GM23338 (cell line): ENCODE measurements around the gene CNTNAP5. TPM values are rescaled to one million over a fixed set of nuclear protein-coding genes. Genes with fewer than 3 reads are reported as not detected.

Source experiments
- ATAC-seq: fragments of 200-7000 bp; cut with Tn5 transposase; 3 replicates; pipeline ENCODE4 v1.9.1; 2020
- DNase-seq: peaks from one replicate; pipeline ENCODE4 v3.0.0-alpha.2; 2015; ENCODE audit warnings: low spot score
- H2AFZ ChIP-seq: fragments of 200-600 bp; sonication (generic); 2 replicates; pipeline ENCODE4 v1.8.0; 2016; ENCODE audit warnings: antibody characterized with exemption, mild to moderate bottlenecking, moderate library complexity
- H3F3A ChIP-seq: fragments of 200-600 bp; sonication (generic); replicated peaks from 2 replicates; pipeline ENCODE4 v1.8.0; 2017; ENCODE audit warnings: antibody characterized with exemption, mixed run types, low read depth
- H3K27ac ChIP-seq: fragments of 200-600 bp; sonication (generic); 2 replicates; pipeline ENCODE4 v1.6.1; 2016; ENCODE audit warnings: low read depth
- H3K27me3 ChIP-seq: fragments of 200-600 bp; sonication (generic); 2 replicates; pipeline ENCODE4 v1.8.0; 2016; ENCODE audit warnings: mild to moderate bottlenecking, mixed run types, moderate library complexity; ENCODE audit not compliant: insufficient read depth
- H3K36me3 ChIP-seq: fragments of 200-600 bp; sonication (generic); 2 replicates; pipeline ENCODE4 v1.8.0; 2016; ENCODE audit warnings: mild to moderate bottlenecking; ENCODE audit not compliant: insufficient read depth
- H3K4me1 ChIP-seq: fragments of 200-600 bp; sonication (generic); 2 replicates; pipeline ENCODE4 v1.8.0; 2016; ENCODE audit warnings: mild to moderate bottlenecking, moderate library complexity; ENCODE audit not compliant: insufficient read depth
- H3K4me2 ChIP-seq: fragments of 200-600 bp; sonication (generic); 2 replicates; pipeline ENCODE4 v1.7.1; 2017; ENCODE audit warnings: mixed run types
- H3K4me3 ChIP-seq: fragments of 200-600 bp; sonication (generic); 2 replicates; pipeline ENCODE4 v1.6.1; 2016; ENCODE audit warnings: mixed run types
- H3K79me2 ChIP-seq: fragments of 200-600 bp; sonication (generic); replicated peaks from 2 replicates; pipeline ENCODE4 v1.8.0; 2017; ENCODE audit warnings: mild to moderate bottlenecking; ENCODE audit not compliant: insufficient read depth
- H3K9me2 ChIP-seq: fragments of 200-600 bp; sonication (generic); 2 replicates; pipeline ENCODE4 v1.8.0; 2017; ENCODE audit not compliant: insufficient read depth
- H4K20me1 ChIP-seq: fragments of 200-600 bp; sonication (generic); replicated peaks from 2 replicates; pipeline ENCODE4 v1.8.0; 2017; ENCODE audit warnings: mild to moderate bottlenecking; ENCODE audit not compliant: insufficient read depth
- H3K27ac Mint-ChIP-seq: 2 replicates; pipeline ENCODE4 v1.8.0; 2020; ENCODE audit warnings: inconsistent platforms, mild to moderate bottlenecking, moderate library complexity, mixed read lengths
- H3K27me3 Mint-ChIP-seq: 3 replicates; pipeline ENCODE4 v1.8.0; 2022; ENCODE audit warnings: low read depth, mild to moderate bottlenecking, moderate library complexity, mixed read lengths, inconsistent platforms; ENCODE audit not compliant: insufficient read depth, poor library complexity
- H3K36me3 Mint-ChIP-seq: 3 replicates; pipeline ENCODE4 v1.8.0; 2021; ENCODE audit warnings: low read depth, mild to moderate bottlenecking, inconsistent platforms, moderate library complexity, mixed read lengths
- H3K4me1 Mint-ChIP-seq: 3 replicates; pipeline ENCODE4 v1.8.0; 2020; ENCODE audit warnings: mild to moderate bottlenecking, inconsistent platforms, mixed read lengths
- H3K4me3 Mint-ChIP-seq: 3 replicates; pipeline ENCODE4 v1.8.0; 2021; ENCODE audit warnings: moderate library complexity, mild to moderate bottlenecking, inconsistent platforms, mixed read lengths
- H3K9me3 Mint-ChIP-seq: 3 replicates; pipeline ENCODE4 v1.8.0; 2020; ENCODE audit warnings: moderate library complexity, mild to moderate bottlenecking, inconsistent platforms, mixed read lengths
- CTCF ChIP-seq, 2 experiments: fragments of 200-600 bp in 1 of 2; sonication (generic) in 1 of 2; conservative IDR thresholded peaks; 2 replicates each; pipeline versions ENCODE4 v1.5.1 to v1.6.1; 2016 to 2017; ENCODE audit warnings: antibody characterized with exemption in 2 of 2, low read depth in 2 of 2, mild to moderate bottlenecking in 2 of 2, moderate library complexity in 1 of 2
- ETS1 ChIP-seq: IDR thresholded peaks from 2 replicates; pipeline ENCODE4 v1.6.1; 2016; ENCODE audit warnings: antibody characterized with exemption
- EZH2phosphoT487 ChIP-seq: fragments of 200-600 bp; sonication (generic); IDR thresholded peaks from one replicate; pipeline ENCODE4 v1.8.1; 2018; ENCODE audit warnings: antibody characterized with exemption; ENCODE audit not compliant: unreplicated experiment
- NANOG ChIP-seq: IDR thresholded peaks from 2 replicates; pipeline ENCODE4 v1.6.1; 2016; ENCODE audit warnings: antibody characterized with exemption, borderline replicate concordance
- POLR2AphosphoS5 ChIP-seq: IDR thresholded peaks from 2 replicates; pipeline ENCODE4 v1.6.1; 2016; ENCODE audit warnings: antibody characterized with exemption, low read depth
- STAT1 ChIP-seq: IDR thresholded peaks from one replicate; pipeline ENCODE4 v1.6.1; 2016; ENCODE audit warnings: antibody characterized with exemption; ENCODE audit not compliant: unreplicated experiment
- ZNF114 ChIP-seq: fragments of 250-450 bp; sonication (Bioruptor Pico); IDR thresholded peaks from 2 replicates; pipeline ENCODE4 v1.5.0; 2020; ENCODE audit warnings: mild to moderate bottlenecking, moderate library complexity
- ZNF331 ChIP-seq: fragments of 250-450 bp; sonication (Bioruptor Pico); IDR thresholded peaks from 2 replicates; pipeline ENCODE4 v1.5.0; 2020; ENCODE audit warnings: low read depth, mild to moderate bottlenecking, moderate library complexity
- ZNF462 ChIP-seq: fragments of 250-450 bp; sonication (Bioruptor Pico); IDR thresholded peaks from 2 replicates; pipeline ENCODE4 v1.5.0; 2020; ENCODE audit warnings: mild to moderate bottlenecking, moderate library complexity
- polyA plus RNA-seq: library from polyadenylated mRNA; unstranded; fragments of >200 nt; fragmentation: Nextera tagmentation; extraction: Ambion mirVana; gene quantifications from 2 replicates; pipeline ENCODE4 v1.2.1, GENCODE V29; 2016
- total RNA-seq: library from RNA; depleted of rRNA; stranded (reverse); fragments of >200 nt; shearing (Covaris generic); gene quantifications from 2 replicates; pipeline ENCODE4 v1.2.3, GENCODE V29; 2014

CNTNAP5 gene
- total and polyA plus RNA-seq, 2 experiments from 2014 or later: 0.49 to 0.50 TPM

- TF ChIP-seq ETS1 (no peak), ZNF331 (no peak), NANOG (no peak), ZNF114 (CRISPR knock-in tag) (no peak), EZH2phosphoT487 (no peak)
Observed at GRCh38 chr2:124323321-124323720, 298.2 kb downstream of the CNTNAP5 start (continued).

- Histone ChIP-seq H3K9me2 (peaks cover 11% of the 10 kb centered on the region), H3K36me3 (no peaks in the 10 kb centered on the region), H3K4me1 (peaks cover 25% of the 10 kb centered on the region), H3K4me3 (no peak overlapping the region), H4K20me1 (no peaks in the 10 kb centered on the region), H3K4me2 (no peak overlapping the region), H3K27ac (no peak overlapping the region; the same call in 1 of the 2 replicates), H3F3A (no peaks in the 10 kb centered on the region), H2AFZ (no peak overlapping the region; the same call in 1 of the 2 replicates), H3K27me3 (no peaks in the 10 kb centered on the region), H3K79me2 (no peaks in the 10 kb centered on the region)
- no peak for ATAC-seq
- H3K4me1 Mint-ChIP-seq: peaks cover 37% of the 10 kb centered on the region
- peaks cover 3% of the 10 kb centered on the region for H3K27me3 Mint-ChIP-seq
- peaks cover 4% of the 10 kb centered on the region; the same call in 2 of the 3 replicates for H3K36me3 Mint-ChIP-seq
- TF ChIP-seq POLR2AphosphoS5 (no peak), NANOG (no peak), CTCF (conservative IDR thresholded peaks at IDR 0.05; ENCODE audit: low read depth in 2 of 2) (peak; percentile 40 to 62; a peak in 3 of 4 replicates), ZNF462 (CRISPR knock-in tag) (no peak), STAT1 (no peak)
- DNase-seq: peak; percentile 29
- H3K27ac Mint-ChIP-seq: no peak overlapping the region; the same call in 1 of the 2 replicates
- no peak overlapping the region for H3K4me3 Mint-ChIP-seq
- H3K9me3 Mint-ChIP-seq: 0 out of 3 replicates have a peak, but pooled peaks cover 3% of the 10 kb centered on the region
Observed at GRCh38 chr2:124325667-124326440, 300.8 kb downstream of the CNTNAP5 start.
